H9 (cell line): Measurements from ENCODE around the gene CDC26. TPM values are rescaled to one million over a fixed set of nuclear protein-coding genes. Genes with fewer than 3 reads are reported as not detected.

Source experiments
- DNase-seq: peaks from one replicate; pipeline ENCODE4 v3.0.0-alpha.2; 2017
- H2AFZ ChIP-seq: one replicate; pipeline ENCODE4 v1.6.1; 2013; ENCODE audit warnings: mild to moderate bottlenecking, low read length, control low read depth, moderate library complexity
- H2AK5ac ChIP-seq: 2 replicates; pipeline ENCODE4 v1.6.1; 2013; ENCODE audit warnings: low read length, control low read depth, mixed read lengths; ENCODE audit not compliant: insufficient read length
- H2BK120ac ChIP-seq: one replicate; pipeline ENCODE4 v1.6.1; 2013; ENCODE audit warnings: low read depth, mild to moderate bottlenecking, low read length, control low read depth, inconsistent platforms; ENCODE audit not compliant: poor library complexity, severe bottlenecking
- H2BK12ac ChIP-seq: 2 replicates; pipeline ENCODE4 v1.6.1; 2013; ENCODE audit warnings: low read length, control low read depth, mixed read lengths, low read depth; ENCODE audit not compliant: insufficient read length
- H2BK15ac ChIP-seq: 2 replicates; pipeline ENCODE4 v1.6.1; 2013; ENCODE audit warnings: low read depth, low read length, control low read depth
- H2BK20ac ChIP-seq: one replicate; pipeline ENCODE4 v1.6.1; 2013; ENCODE audit warnings: low read depth, mild to moderate bottlenecking, low read length, control low read depth, inconsistent platforms; ENCODE audit not compliant: poor library complexity, severe bottlenecking
- H2BK5ac ChIP-seq: 2 replicates; pipeline ENCODE4 v1.6.1; 2013; ENCODE audit warnings: low read length, control low read depth, mixed read lengths; ENCODE audit not compliant: insufficient read length
- H3K14ac ChIP-seq: 2 replicates; pipeline ENCODE4 v1.6.1; 2013; ENCODE audit warnings: low read length, control low read depth; ENCODE audit not compliant: insufficient read depth
- H3K18ac ChIP-seq: 2 replicates; pipeline ENCODE4 v1.6.1; 2013; ENCODE audit warnings: low read depth, mild to moderate bottlenecking, mixed read lengths, low read length, control low read depth; ENCODE audit not compliant: insufficient read length
- H3K23ac ChIP-seq: 2 replicates; pipeline ENCODE4 v1.6.1; 2013; ENCODE audit warnings: low read length, control low read depth, mixed read lengths, low read depth; ENCODE audit not compliant: insufficient read length
- H3K23me2 ChIP-seq: 2 replicates; pipeline ENCODE4 v1.6.1; 2013; ENCODE audit warnings: low read depth, mild to moderate bottlenecking, mixed read lengths, low read length, control low read depth; ENCODE audit not compliant: insufficient read length, poor library complexity, severe bottlenecking
- H3K27ac ChIP-seq: 2 replicates; pipeline ENCODE4 v1.5.1; 2013; ENCODE audit warnings: low read length, control low read depth, mixed read lengths, low read depth; ENCODE audit not compliant: insufficient read length
- H3K27me3 ChIP-seq: 2 replicates; pipeline ENCODE4 v1.6.1; 2013; ENCODE audit warnings: low read length, control low read depth, inconsistent platforms; ENCODE audit not compliant: insufficient read depth
- H3K4ac ChIP-seq: 2 replicates; pipeline ENCODE4 v1.6.1; 2013; ENCODE audit warnings: low read depth, mild to moderate bottlenecking, control low read depth, inconsistent platforms, low read length, moderate library complexity
- H3K4me1 ChIP-seq: 2 replicates; pipeline ENCODE4 v1.6.1; 2013; ENCODE audit warnings: low read length, control low read depth, inconsistent platforms; ENCODE audit not compliant: insufficient read depth
- H3K4me2 ChIP-seq: 2 replicates; pipeline ENCODE4 v1.6.1; 2013; ENCODE audit warnings: low read length, control low read depth, mixed read lengths; ENCODE audit not compliant: insufficient read length, insufficient read depth
- H3K56ac ChIP-seq: 2 replicates; pipeline ENCODE4 v1.6.1; 2013; ENCODE audit warnings: low read depth, mild to moderate bottlenecking, mixed read lengths, low read length, control low read depth; ENCODE audit not compliant: insufficient read length
- H3K79me1 ChIP-seq: 2 replicates; pipeline ENCODE4 v1.6.1; 2013; ENCODE audit warnings: low read depth, mild to moderate bottlenecking, moderate library complexity, low read length, control low read depth, inconsistent platforms; ENCODE audit not compliant: insufficient read depth, poor library complexity, severe bottlenecking
- H3K79me2 ChIP-seq: 2 replicates; pipeline ENCODE4 v1.6.1; 2013; ENCODE audit warnings: low read length, control low read depth, inconsistent platforms; ENCODE audit not compliant: insufficient read depth
- H3K9ac ChIP-seq: 2 replicates; pipeline ENCODE4 v1.6.1; 2013; ENCODE audit warnings: low read length, control low read depth, mixed read lengths; ENCODE audit not compliant: insufficient read length; ENCODE audit errors: extremely low read depth
- H3K9me3 ChIP-seq: one replicate; pipeline ENCODE4 v1.6.1; 2013; ENCODE audit warnings: low read depth, low read length, inconsistent platforms; ENCODE audit not compliant: control insufficient read depth
- H3T11ph ChIP-seq: one replicate; pipeline ENCODE4 v1.6.1; 2013; ENCODE audit warnings: mild to moderate bottlenecking, low read length, control low read depth, inconsistent platforms
- H4K20me1 ChIP-seq: one replicate; pipeline ENCODE4 v1.6.1; 2013; ENCODE audit not compliant: control insufficient read depth, insufficient read length, insufficient read depth
- H4K5ac ChIP-seq: 2 replicates; pipeline ENCODE4 v1.6.1; 2013; ENCODE audit warnings: low read depth, mild to moderate bottlenecking, mixed read lengths, low read length, control low read depth; ENCODE audit not compliant: insufficient read length
- H4K8ac ChIP-seq: replicated peaks from 2 replicates; pipeline ENCODE4 v1.6.1; 2013; ENCODE audit warnings: low read length, control low read depth, mixed read lengths, low read depth; ENCODE audit not compliant: insufficient read length
- H4K91ac ChIP-seq: 2 replicates; pipeline ENCODE4 v1.6.1; 2013; ENCODE audit warnings: low read depth, mild to moderate bottlenecking, moderate library complexity, mixed read lengths, low read length, control low read depth; ENCODE audit not compliant: insufficient read length
- H3K27ac Mint-ChIP-seq, 3 experiments: 2 replicates in 2 of 3; 3 replicates in 1 of 3; pipeline ENCODE4 v1.8.0; 2020 to 2021; ENCODE audit warnings: mixed read lengths in 3 of 3, mild to moderate bottlenecking in 1 of 3, moderate library complexity in 1 of 3
- H3K27me3 Mint-ChIP-seq: 2 replicates; pipeline ENCODE4 v1.8.0; 2021; ENCODE audit warnings: low read depth, mild to moderate bottlenecking, moderate library complexity, mixed read lengths
- H3K36me3 Mint-ChIP-seq, 3 experiments: 2 replicates in 2 of 3; 3 replicates in 1 of 3; pipeline ENCODE4 v1.8.0; 2020 to 2021; ENCODE audit warnings: low read depth in 3 of 3, mixed read lengths in 3 of 3; ENCODE audit not compliant: insufficient read depth in 1 of 3
- H3K4me1 Mint-ChIP-seq, 2 experiments: 2 replicates each; pipeline ENCODE4 v1.8.0; 2020; ENCODE audit warnings: mixed read lengths in 2 of 2
- H3K4me3 Mint-ChIP-seq, 2 experiments: 2 replicates in 1 of 2; 3 replicates in 1 of 2; pipeline ENCODE4 v1.8.0; 2020 to 2021; ENCODE audit warnings: mild to moderate bottlenecking in 2 of 2, mixed read lengths in 2 of 2, moderate library complexity in 1 of 2
- H3K9me3 Mint-ChIP-seq, 2 experiments: 2 replicates in 1 of 2; 3 replicates in 1 of 2; pipeline ENCODE4 v1.8.0; 2020; ENCODE audit warnings: mild to moderate bottlenecking in 2 of 2, mixed read lengths in 2 of 2, moderate library complexity in 1 of 2
- WGBS: extraction: QIAGEN DNeasy Blood & Tissue Kit; methylation state at CpG from one replicate; pipeline ENCODE4 v1.1.7; 2013; ENCODE audit warnings: missing lambda C conversion rate, low lambda C conversion rate, mixed read lengths; ENCODE audit not compliant: insufficient read length; ENCODE audit errors: extremely low coverage; 5-methylcytosine and 5-hydroxymethylcytosine counted together
- total RNA-seq: library from RNA; stranded (reverse); gene quantifications from 2 replicates; pipeline ENCODE4 v1.2.1, GENCODE V29; 2021
- TF ChIP-seq, protein P1 (sequence below): fragments of 200-600 bp; sonication (generic); conservative IDR thresholded peaks from 3 replicates; pipeline ENCODE4 v1.8.0; 2021; ENCODE audit warnings: antibody characterized with exemption, mild to moderate bottlenecking

The CDC26 gene
- total RNA-seq, 1 experiment from 2014 or later, result 38.6 TPM

DNA sequence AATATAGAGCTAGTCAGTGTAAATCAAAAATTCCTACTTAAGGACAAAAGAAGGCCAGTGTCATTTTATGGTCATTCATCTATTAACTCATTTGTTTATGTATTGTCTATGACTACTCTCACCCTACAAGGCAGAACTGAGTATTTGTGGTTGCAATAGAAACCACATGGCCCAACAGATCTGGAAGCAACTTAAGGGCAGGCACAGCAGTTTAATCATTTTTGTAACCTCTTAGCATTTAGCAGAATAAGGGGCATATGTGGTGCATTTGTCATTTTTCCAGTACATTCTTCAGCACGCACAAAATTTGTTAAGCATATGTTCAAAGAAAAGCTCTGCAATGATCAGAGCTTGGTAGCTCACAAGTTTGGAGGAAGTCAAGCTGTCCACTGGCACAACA lies 55.4 kb downstream of the CDC26 start:
- no peak overlapping the region for H3K18ac ChIP-seq
- peaks cover 15% of the 10 kb centered on the region for H3K79me2 ChIP-seq
- no peak overlapping the region for H2AK5ac ChIP-seq
- no peak overlapping the region for H3K4ac ChIP-seq
- no peak overlapping the region for H3K23ac ChIP-seq
- H3K9me3 ChIP-seq, result no peaks in the 10 kb centered on the region
- H4K8ac ChIP-seq, result no peak overlapping the region
- peaks cover 22 to 27% of the 10 kb centered on the region in 2 experiments for H3K4me1 Mint-ChIP-seq
- H3K27me3 Mint-ChIP-seq, result no peaks in the 10 kb centered on the region
- no peak overlapping the region for H4K91ac ChIP-seq
- no peaks in the 10 kb centered on the region for H3K27me3 ChIP-seq
- H3K9me3 Mint-ChIP-seq, result no peaks in the 10 kb centered on the region; a peak in 1 of 5 replicates
- H3K36me3 Mint-ChIP-seq, result peaks cover 0 to 4% (median 0%) of the 10 kb centered on the region in 3 experiments; a peak in 2 of 7 replicates
- H2BK12ac ChIP-seq, result no peak overlapping the region
- no peak overlapping the region for H2BK5ac ChIP-seq
- peaks cover 12% of the 10 kb centered on the region for H3K23me2 ChIP-seq
- no CpG with 5 or more reads among the region's 1 CpG for WGBS
- TF ChIP-seq, protein P1, sequence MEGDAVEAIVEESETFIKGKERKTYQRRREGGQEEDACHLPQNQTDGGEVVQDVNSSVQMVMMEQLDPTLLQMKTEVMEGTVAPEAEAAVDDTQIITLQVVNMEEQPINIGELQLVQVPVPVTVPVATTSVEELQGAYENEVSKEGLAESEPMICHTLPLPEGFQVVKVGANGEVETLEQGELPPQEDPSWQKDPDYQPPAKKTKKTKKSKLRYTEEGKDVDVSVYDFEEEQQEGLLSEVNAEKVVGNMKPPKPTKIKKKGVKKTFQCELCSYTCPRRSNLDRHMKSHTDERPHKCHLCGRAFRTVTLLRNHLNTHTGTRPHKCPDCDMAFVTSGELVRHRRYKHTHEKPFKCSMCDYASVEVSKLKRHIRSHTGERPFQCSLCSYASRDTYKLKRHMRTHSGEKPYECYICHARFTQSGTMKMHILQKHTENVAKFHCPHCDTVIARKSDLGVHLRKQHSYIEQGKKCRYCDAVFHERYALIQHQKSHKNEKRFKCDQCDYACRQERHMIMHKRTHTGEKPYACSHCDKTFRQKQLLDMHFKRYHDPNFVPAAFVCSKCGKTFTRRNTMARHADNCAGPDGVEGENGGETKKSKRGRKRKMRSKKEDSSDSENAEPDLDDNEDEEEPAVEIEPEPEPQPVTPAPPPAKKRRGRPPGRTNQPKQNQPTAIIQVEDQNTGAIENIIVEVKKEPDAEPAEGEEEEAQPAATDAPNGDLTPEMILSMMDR, result no peak
- H3T11ph ChIP-seq, result no peak overlapping the region
- peaks cover 3% of the 10 kb centered on the region for H3K79me1 ChIP-seq
- no peak overlapping the region for H2BK120ac ChIP-seq
- no peak overlapping the region for H4K5ac ChIP-seq
- H3K14ac ChIP-seq, result no peak overlapping the region
- H3K4me2 ChIP-seq, result peak overlapping the region; percentile 99
- peaks cover 6% of the 10 kb centered on the region; the same call in 1 of the 2 replicates for H3K4me1 ChIP-seq
- peak overlapping the region; percentile 33 for H3K9ac ChIP-seq
- H3K27ac Mint-ChIP-seq, result no peak overlapping the region
- no peak overlapping the region for H2BK20ac ChIP-seq
- no peak for DNase-seq
- no peak overlapping the region for H2BK15ac ChIP-seq
- H4K20me1 ChIP-seq, result no peaks in the 10 kb centered on the region
- H3K27ac ChIP-seq, result no peak overlapping the region
- H3K4me3 Mint-ChIP-seq, result peak overlapping the region; percentile 97 to 98
- H2AFZ ChIP-seq, result no peak overlapping the region
- no peak overlapping the region for H3K56ac ChIP-seq
